Tibial nerve (tissue), 4 donors: ENCODE data around the gene MUCL3. TPM values are rescaled to one million over a fixed set of nuclear protein-coding genes. Genes with fewer than 3 reads are reported as not detected.

Experiments used
- DNase-seq, 2 donors: peaks; one replicate each; pipeline ENCODE4 v3.0.0-alpha.2; 2019; ENCODE audit warnings: low spot score in 2 of 2
- H3K27ac ChIP-seq, 4 donors: fragments of 200-600 bp; sonication (generic) in 3 of 4; one replicate each; pipeline ENCODE4 v1.5.1; 2017 to 2019; ENCODE audit warnings: mild to moderate bottlenecking in 1 of 4
- H3K27me3 ChIP-seq, 2 donors: fragments of 200-600 bp; sonication (generic) in 1 of 2; one replicate each; pipeline versions ENCODE4 v1.5.1 to v1.6.0; 2017 to 2019
- H3K36me3 ChIP-seq, 3 donors: fragments of 200-600 bp; sonication (generic); one replicate each; pipeline ENCODE4 v1.5.1; 2018 to 2019
- H3K4me1 ChIP-seq, 4 donors: fragments of 200-600 bp; sonication (generic) in 3 of 4; one replicate each; pipeline ENCODE4 v1.5.1; 2017 to 2019
- H3K4me3 ChIP-seq, 4 donors: fragments of 200-600 bp; sonication (generic) in 3 of 4; one replicate each; pipeline ENCODE4 v1.5.1; 2017 to 2019; ENCODE audit warnings: mild to moderate bottlenecking in 1 of 4, moderate library complexity in 1 of 4
- H3K9me3 ChIP-seq, 4 donors: fragments of 200-600 bp; sonication (generic) in 3 of 4; one replicate each; pipeline ENCODE4 v1.5.1; 2017 to 2019
- EP300 ChIP-seq, 2 donors: sonication (generic); formaldehyde crosslinking; IDR thresholded peaks; one replicate each; pipeline ENCODE4 v1.6.1; 2017; ENCODE audit warnings: antibody characterized with exemption in 2 of 2, mild to moderate bottlenecking in 1 of 2
- POLR2A ChIP-seq, 2 donors: fragments of 450-650 bp; IDR thresholded peaks; one replicate each; pipeline ENCODE4 v1.6.1; 2017; ENCODE audit warnings: antibody characterized with exemption in 2 of 2, mild to moderate bottlenecking in 2 of 2, moderate library complexity in 2 of 2
- WGBS, 2 donors: methylation state at CpG; one replicate each; pipeline ENCODE4 v1.1.5; 2018; 5-methylcytosine and 5-hydroxymethylcytosine counted together
- total RNA-seq, 4 donors: library from RNA; depleted of rRNA; stranded (reverse); fragments of >200 nt; gene quantifications; one replicate each; pipeline ENCODE4 v1.1.0, GENCODE V29; 2016
- TF ChIP-seq, protein P1 (sequence below), 5 experiments: fragments of 200-600 bp in 3 of 5; fragments of 450-650 bp in 2 of 5; sonication (generic) in 3 of 5; IDR thresholded peaks; one replicate each; pipeline ENCODE4 v1.5.1; 2016 to 2019; ENCODE audit warnings: antibody characterized with exemption in 5 of 5, mild to moderate bottlenecking in 3 of 5, moderate library complexity in 2 of 5

MUCL3 gene
- total RNA-seq, 4 donors from 2014 or later, result under 0.01 TPM; not detected in 3

DNA sequence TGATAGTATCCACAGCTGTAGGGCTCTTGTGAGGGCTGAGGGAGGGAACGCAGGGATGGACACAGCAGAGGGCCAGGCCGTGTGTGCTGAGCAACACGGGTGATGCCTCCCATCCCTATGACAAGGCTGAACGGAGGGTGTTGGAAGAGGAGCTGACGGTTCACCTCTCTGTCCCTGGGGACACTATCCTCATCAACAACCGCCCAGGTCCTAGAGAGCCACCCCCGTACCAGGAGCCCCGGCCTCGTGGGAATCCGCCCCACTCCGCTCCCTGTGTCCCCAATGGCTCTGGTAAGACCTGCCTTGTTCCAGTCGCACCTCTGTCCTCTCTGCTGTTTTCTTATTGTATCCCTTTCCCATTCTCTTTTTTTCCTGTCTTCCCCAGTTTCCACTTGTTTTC, 46.4 kb upstream of the MUCL3 start:
- TF ChIP-seq, protein P1, sequence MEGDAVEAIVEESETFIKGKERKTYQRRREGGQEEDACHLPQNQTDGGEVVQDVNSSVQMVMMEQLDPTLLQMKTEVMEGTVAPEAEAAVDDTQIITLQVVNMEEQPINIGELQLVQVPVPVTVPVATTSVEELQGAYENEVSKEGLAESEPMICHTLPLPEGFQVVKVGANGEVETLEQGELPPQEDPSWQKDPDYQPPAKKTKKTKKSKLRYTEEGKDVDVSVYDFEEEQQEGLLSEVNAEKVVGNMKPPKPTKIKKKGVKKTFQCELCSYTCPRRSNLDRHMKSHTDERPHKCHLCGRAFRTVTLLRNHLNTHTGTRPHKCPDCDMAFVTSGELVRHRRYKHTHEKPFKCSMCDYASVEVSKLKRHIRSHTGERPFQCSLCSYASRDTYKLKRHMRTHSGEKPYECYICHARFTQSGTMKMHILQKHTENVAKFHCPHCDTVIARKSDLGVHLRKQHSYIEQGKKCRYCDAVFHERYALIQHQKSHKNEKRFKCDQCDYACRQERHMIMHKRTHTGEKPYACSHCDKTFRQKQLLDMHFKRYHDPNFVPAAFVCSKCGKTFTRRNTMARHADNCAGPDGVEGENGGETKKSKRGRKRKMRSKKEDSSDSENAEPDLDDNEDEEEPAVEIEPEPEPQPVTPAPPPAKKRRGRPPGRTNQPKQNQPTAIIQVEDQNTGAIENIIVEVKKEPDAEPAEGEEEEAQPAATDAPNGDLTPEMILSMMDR (IDR thresholded peaks at IDR 0.05), result no peak
- no peak for TF ChIP-seq POLR2A (IDR thresholded peaks at IDR 0.05)
- TF ChIP-seq EP300 (IDR thresholded peaks at IDR 0.05), result no peak
- Histone ChIP-seq H3K27me3 (no peaks in the 10 kb centered on the region), H3K4me1 (peaks cover 0 to 17% (median 7%) of the 10 kb centered on the region in 4 donors), H3K27ac (no peak overlapping the region), H3K4me3 (no peak overlapping the region), H3K9me3 (no peaks in the 10 kb centered on the region), H3K36me3 (peaks cover 0 to 93% (median 11%) of the 10 kb centered on the region in 3 donors)
- 81 to 90% methylated on average over 12 of the region's 12 CpGs for WGBS, 2 donors
- no peak for DNase-seq

DNA sequence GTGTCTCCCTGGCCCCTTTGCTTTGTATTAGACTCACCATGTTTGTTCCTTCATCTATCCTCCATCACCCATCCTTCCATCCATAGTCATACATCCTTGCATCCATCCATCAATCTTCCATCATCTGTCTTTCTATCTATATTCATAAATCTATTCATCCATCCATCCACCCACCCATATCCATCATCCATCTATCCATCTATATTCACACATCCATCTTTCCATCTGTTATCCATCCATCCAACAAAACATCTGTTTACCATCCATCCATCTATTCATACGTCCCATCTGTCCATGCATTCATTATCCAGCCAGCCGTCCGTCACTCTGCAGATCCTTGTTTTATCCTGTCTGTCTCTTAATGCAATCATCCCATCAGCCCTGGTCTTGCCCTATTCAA, 45.8 kb upstream of the MUCL3 start:
- WGBS, 2 donors, result 84 to 88% methylated on average over 3 of the region's 3 CpGs

GRCh38 chr6:30895343-30895742, 45.4 kb upstream of the MUCL3 start:
- H3K4me3 ChIP-seq, result no peak overlapping the region
- no peak overlapping the region for H3K27ac ChIP-seq
- WGBS, 2 donors, result 79 to 82% methylated on average over 10 of the region's 10 CpGs
- DNase-seq, result no peak
- peaks cover 0 to 94% (median 8%) of the 10 kb centered on the region in 3 donors for H3K36me3 ChIP-seq
- no peaks in the 10 kb centered on the region for H3K27me3 ChIP-seq
- H3K9me3 ChIP-seq, result no peaks in the 10 kb centered on the region
- peaks cover 0 to 8% (median 3%) of the 10 kb centered on the region in 4 donors for H3K4me1 ChIP-seq
- TF ChIP-seq EP300 (IDR thresholded peaks at IDR 0.05), result no peak

More for the DNA sequence above, 45.8 kb upstream of the MUCL3 start:
- Histone ChIP-seq H3K27ac (no peak overlapping the region), H3K4me3 (no peak overlapping the region), H3K36me3 (peaks cover 0 to 94% (median 8%) of the 10 kb centered on the region in 3 donors), H3K4me1 (peaks cover 0 to 12% (median 5%) of the 10 kb centered on the region in 4 donors), H3K9me3 (no peaks in the 10 kb centered on the region), H3K27me3 (no peaks in the 10 kb centered on the region)
- no peak for DNase-seq
- no peak for TF ChIP-seq POLR2A (IDR thresholded peaks at IDR 0.05)
- TF ChIP-seq EP300 (IDR thresholded peaks at IDR 0.05), result no peak
- TF ChIP-seq, protein P1 (IDR thresholded peaks at IDR 0.05), result no peak

DNA sequence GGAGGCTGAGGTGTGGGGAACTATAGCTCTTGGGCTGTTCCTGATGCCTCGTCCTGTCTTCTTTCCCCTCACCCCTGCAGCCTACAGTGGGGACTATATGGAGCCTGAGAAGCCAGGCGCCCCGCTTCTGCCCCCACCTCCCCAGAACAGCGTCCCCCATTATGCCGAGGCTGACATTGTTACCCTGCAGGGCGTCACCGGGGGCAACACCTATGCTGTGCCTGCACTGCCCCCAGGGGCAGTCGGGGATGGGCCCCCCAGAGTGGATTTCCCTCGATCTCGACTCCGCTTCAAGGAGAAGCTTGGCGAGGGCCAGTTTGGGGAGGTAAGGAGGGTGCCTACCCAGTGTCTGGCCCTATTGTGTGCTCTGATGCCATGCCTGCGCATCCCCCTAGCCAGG, 44.2 kb upstream of the MUCL3 start:
- H3K4me1 ChIP-seq, result no peaks in the 10 kb centered on the region
- TF ChIP-seq POLR2A (IDR thresholded peaks at IDR 0.05) (no peak), EP300 (IDR thresholded peaks at IDR 0.05) (no peak)
- TF ChIP-seq, protein P1 (IDR thresholded peaks at IDR 0.05), result no peak
- 90 to 97% methylated on average over 13 of the region's 13 CpGs for WGBS, 2 donors
- no peaks in the 10 kb centered on the region for H3K9me3 ChIP-seq
- no peak for DNase-seq
- no peaks in the 10 kb centered on the region for H3K27me3 ChIP-seq
- H3K36me3 ChIP-seq, result peaks cover 0 to 87% (median 8%) of the 10 kb centered on the region in 3 donors
- no peak overlapping the region for H3K4me3 ChIP-seq
- no peak overlapping the region for H3K27ac ChIP-seq

DNA sequence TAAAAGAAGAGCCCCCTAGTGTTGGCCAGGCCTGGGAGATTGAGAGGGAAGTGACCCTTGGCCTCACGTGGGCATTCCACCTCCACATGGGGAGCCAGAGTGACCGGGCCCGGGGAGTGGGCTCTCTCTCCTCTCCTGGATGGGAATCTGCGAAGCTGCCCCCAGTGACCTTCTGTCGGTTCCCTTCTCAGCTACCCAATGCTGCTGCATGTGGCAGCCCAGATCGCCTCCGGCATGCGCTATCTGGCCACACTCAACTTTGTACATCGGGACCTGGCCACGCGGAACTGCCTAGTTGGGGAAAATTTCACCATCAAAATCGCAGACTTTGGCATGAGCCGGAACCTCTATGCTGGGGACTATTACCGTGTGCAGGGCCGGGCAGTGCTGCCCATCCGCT, 42.9 kb upstream of the MUCL3 start:
- no peaks in the 10 kb centered on the region for H3K4me1 ChIP-seq
- peaks cover 0 to 73% (median 8%) of the 10 kb centered on the region in 3 donors for H3K36me3 ChIP-seq
- no peaks in the 10 kb centered on the region for H3K27me3 ChIP-seq
- DNase-seq, result no peak
- no peak overlapping the region for H3K4me3 ChIP-seq
- 83 to 85% methylated on average over 16 of the region's 16 CpGs for WGBS, 2 donors
- no peak for TF ChIP-seq EP300 (IDR thresholded peaks at IDR 0.05)
- TF ChIP-seq, protein P1 (IDR thresholded peaks at IDR 0.05), result no peak
- TF ChIP-seq POLR2A (IDR thresholded peaks at IDR 0.05), result no peak
- H3K27ac ChIP-seq, result no peak overlapping the region
- no peaks in the 10 kb centered on the region for H3K9me3 ChIP-seq
